ENCODE measurements around the gene CXADR. TPM values are rescaled to one million over a fixed set of nuclear protein-coding genes. Genes with fewer than 3 reads are reported as not detected.

Gene CXADR
- total RNA-seq, 1 experiment from 2014 or later: 21.7 TPM

GRCh38 chr21:17542371-17543011 is 29.6 kb downstream of the CXADR start:
- intact Hi-C loops (cut with micrococcal nuclease; ENCODE audit: unreplicated experiment): no loop called here
- no peaks in the 10 kb centered on the region; the same call in none of the 2 replicates for H3F3A ChIP-seq (ENCODE audit: insufficient read depth, low read depth)
- H3K36me3 ChIP-seq (ENCODE audit: low read depth): no peaks in the 10 kb centered on the region
- BruUV-seq (replicated peaks): no TSS peak
- no peak overlapping the region for H3K27ac ChIP-seq
- DNase-seq: no peak
- no peaks in the 10 kb centered on the region for H4K20me1 ChIP-seq (ENCODE audit: insufficient read depth)
- TF ChIP-seq CTCF (conservative IDR thresholded peaks at IDR 0.05): no peak
- no peak for TF ChIP-seq EZH2 (IDR thresholded peaks at IDR 0.05; ENCODE audit: low read depth)
- H3K27me3 ChIP-seq (ENCODE audit: insufficient read depth, low read depth): no peaks in the 10 kb centered on the region
- H3K79me2 ChIP-seq (ENCODE audit: low read depth): peaks cover 48% of the 10 kb centered on the region
- no peak overlapping the region for H3K4me3 ChIP-seq
- H3K4me1 ChIP-seq (replicated peaks; ENCODE audit: insufficient read depth): peaks cover 5% of the 10 kb centered on the region; the same call in 1 of the 2 replicates
- H3K4me2 ChIP-seq: no peak overlapping the region
- no peak overlapping the region for H2AFZ ChIP-seq
- H3K9me3 ChIP-seq (ENCODE audit: insufficient read depth, low read depth): no peaks in the 10 kb centered on the region
- POLR2A ChIA-PET (ENCODE audit: unreplicated experiment): no interaction called here
- H3K9me2 ChIP-seq (ENCODE audit: insufficient read depth): no peaks in the 10 kb centered on the region
- CTCF ChIA-PET: no interaction called here

GRCh38 chr21:17545007-17545406 is 32.2 kb downstream of the CXADR start:
- H3K9me3 ChIP-seq (ENCODE audit: insufficient read depth, low read depth): no peaks in the 10 kb centered on the region
- no peak for DNase-seq
- peaks cover 25% of the 10 kb centered on the region for H3K79me2 ChIP-seq (ENCODE audit: low read depth)
- H3K27ac ChIP-seq: no peak overlapping the region
- H3K9me2 ChIP-seq (ENCODE audit: insufficient read depth): no peaks in the 10 kb centered on the region
- no peaks in the 10 kb centered on the region; the same call in 1 of the 2 replicates for H3K36me3 ChIP-seq (ENCODE audit: low read depth)
- TF ChIP-seq EZH2 (IDR thresholded peaks at IDR 0.05; ENCODE audit: low read depth): no peak
- TF ChIP-seq CTCF (conservative IDR thresholded peaks at IDR 0.05): no peak
- no peak overlapping the region for H3K4me2 ChIP-seq
- no peaks in the 10 kb centered on the region for H3K27me3 ChIP-seq (ENCODE audit: insufficient read depth, low read depth)
- no peak overlapping the region for H2AFZ ChIP-seq
- H3K4me1 ChIP-seq (replicated peaks; ENCODE audit: insufficient read depth): peaks cover 16% of the 10 kb centered on the region; the same call in 1 of the 2 replicates
- intact Hi-C loops (cut with micrococcal nuclease; ENCODE audit: unreplicated experiment): no loop called here
- ChIA-PET CTCF (no interaction called here), POLR2A (ENCODE audit: unreplicated experiment) (interaction anchor here (0.7 kb wide), 1 partner anchor 50 kb away, joined by 38 read pairs; no protein-coding TSS in a partner anchor)
- no peaks in the 10 kb centered on the region; the same call in none of the 2 replicates for H3F3A ChIP-seq (ENCODE audit: insufficient read depth, low read depth)
- BruUV-seq (replicated peaks): no TSS peak
- no peak overlapping the region for H3K4me3 ChIP-seq
- H4K20me1 ChIP-seq (ENCODE audit: insufficient read depth): no peaks in the 10 kb centered on the region

GRCh38 chr21:17548262-17548661 is 35.4 kb downstream of the CXADR start:
- CTCF ChIA-PET: no interaction called here
- H3K4me3 ChIP-seq: no peak overlapping the region
- no peak overlapping the region for H3K27ac ChIP-seq
- no peak for DNase-seq
- no TSS peak for BruUV-seq (replicated peaks)
- no peaks in the 10 kb centered on the region for H3K27me3 ChIP-seq (ENCODE audit: insufficient read depth, low read depth)
- H3K9me2 ChIP-seq (ENCODE audit: insufficient read depth): no peaks in the 10 kb centered on the region
- H3K9me3 ChIP-seq (ENCODE audit: insufficient read depth, low read depth): no peaks in the 10 kb centered on the region
- H3K4me2 ChIP-seq: no peak overlapping the region
- H3K79me2 ChIP-seq (ENCODE audit: low read depth): peaks cover 9% of the 10 kb centered on the region
- no peak overlapping the region for H2AFZ ChIP-seq
- POLR2A ChIA-PET (ENCODE audit: unreplicated experiment): no interaction called here
- TF ChIP-seq EZH2 (IDR thresholded peaks at IDR 0.05; ENCODE audit: low read depth) (no peak), CTCF (conservative IDR thresholded peaks at IDR 0.05) (no peak)
- H3F3A ChIP-seq (ENCODE audit: insufficient read depth, low read depth): no peaks in the 10 kb centered on the region; the same call in none of the 2 replicates
- peaks cover 23% of the 10 kb centered on the region; the same call in 1 of the 2 replicates for H3K4me1 ChIP-seq (replicated peaks; ENCODE audit: insufficient read depth)
- no peaks in the 10 kb centered on the region; the same call in 1 of the 2 replicates for H3K36me3 ChIP-seq (ENCODE audit: low read depth)
- no peaks in the 10 kb centered on the region for H4K20me1 ChIP-seq (ENCODE audit: insufficient read depth)
- intact Hi-C loops (cut with micrococcal nuclease; ENCODE audit: unreplicated experiment): no loop called here

Data from PC-9 (cell line).